Thoracic aorta (tissue), 2 donors: ENCODE measurements around the gene CRYBG2. TPM values are rescaled to one million over a fixed set of nuclear protein-coding genes. Genes with fewer than 3 reads are reported as not detected.

ENCODE experiments used
- ATAC-seq: fragments of 150-250 bp; one replicate; pipeline ENCODE4 v1.8.0; 2017; ENCODE audit warnings: low read depth; ENCODE audit not compliant: insufficient number of reproducible peaks, low FRiP score
- DNase-seq: peaks from one replicate; pipeline ENCODE4 v3.0.0-alpha.2; 2020; ENCODE audit warnings: low spot score
- H3K27ac ChIP-seq, 2 donors: fragments of 200-600 bp; sonication (generic); 1 replicate in 1 of 2; 2 replicates in 1 of 2; pipeline ENCODE4 v1.5.1; 2016; ENCODE audit warnings: mild to moderate bottlenecking in 2 of 2, moderate library complexity in 2 of 2
- H3K27me3 ChIP-seq: fragments of 200-600 bp; sonication (generic); replicated peaks from 2 replicates; pipeline ENCODE4 v1.6.0; 2016; ENCODE audit warnings: mild to moderate bottlenecking; ENCODE audit not compliant: insufficient read depth
- H3K36me3 ChIP-seq: fragments of 200-600 bp; sonication (generic); one replicate; pipeline ENCODE4 v1.5.1; 2016
- H3K4me1 ChIP-seq, 2 donors: fragments of 200-600 bp; sonication (generic); 1 replicate in 1 of 2; 2 replicates in 1 of 2; pipeline versions ENCODE4 v1.5.1 to v1.6.0; 2016; ENCODE audit warnings: low read depth in 2 of 2, mild to moderate bottlenecking in 1 of 2; ENCODE audit not compliant: control insufficient read depth in 1 of 2
- H3K4me3 ChIP-seq: fragments of 200-600 bp; sonication (generic); 2 replicates; pipeline ENCODE4 v1.5.1; 2016; ENCODE audit warnings: mild to moderate bottlenecking
- H3K9me3 ChIP-seq: fragments of 200-600 bp; sonication (generic); 2 replicates; pipeline ENCODE4 v1.5.1; 2016
- CTCF ChIP-seq: fragments of 200-600 bp; sonication (generic); IDR thresholded peaks from one replicate; pipeline ENCODE4 v1.5.1; 2019; ENCODE audit warnings: antibody characterized with exemption
- total RNA-seq, 2 donors: library from RNA; depleted of rRNA; stranded (reverse); fragments of >200 nt; gene quantifications; one replicate each; pipeline versions ENCODE4 v1.1.0 to v1.2.3, GENCODE V29; 2016

CRYBG2 gene
- total RNA-seq, 2 donors from 2014 or later, result not detected

- Histone ChIP-seq H3K4me1 (no peaks in the 10 kb centered on the region), H3K4me3 (no peak overlapping the region), H3K36me3 (no peaks in the 10 kb centered on the region), H3K27me3 (peaks cover 3% of the 10 kb centered on the region), H3K27ac (no peak overlapping the region), H3K9me3 (no peaks in the 10 kb centered on the region)
- ATAC-seq (no peak), DNase-seq (no peak)
- no peak for TF ChIP-seq CTCF
Observed at GRCh38 chr1:26368006-26368405, 14.1 kb upstream of the CRYBG2 start.

GRCh38 chr1:26367441-26367840 is 13.5 kb upstream of the CRYBG2 start:
- DNase-seq (no peak), ATAC-seq (no peak)
- no peaks in the 10 kb centered on the region for H3K9me3 ChIP-seq
- H3K4me1 ChIP-seq, result no peaks in the 10 kb centered on the region
- no peaks in the 10 kb centered on the region for H3K36me3 ChIP-seq
- no peak overlapping the region for H3K27ac ChIP-seq
- no peak overlapping the region for H3K4me3 ChIP-seq
- peaks cover 3% of the 10 kb centered on the region for H3K27me3 ChIP-seq
- no peak for TF ChIP-seq CTCF

- no peak for TF ChIP-seq CTCF
- Histone ChIP-seq H3K4me1 (peaks cover 0 to 8% of the 10 kb centered on the region in 2 donors), H3K36me3 (no peaks in the 10 kb centered on the region), H3K9me3 (no peaks in the 10 kb centered on the region), H3K4me3 (no peak overlapping the region), H3K27me3 (peaks cover 19% of the 10 kb centered on the region), H3K27ac (no peak overlapping the region)
- DNase-seq (no peak), ATAC-seq (no peak)
Observed at GRCh38 chr1:26364956-26365355, 11.0 kb upstream of the CRYBG2 start.

GRCh38 chr1:26363549-26364448 is 9.9 kb upstream of the CRYBG2 start:
- TF ChIP-seq CTCF, result peak; percentile 74
- peaks cover 17% of the 10 kb centered on the region for H3K27me3 ChIP-seq
- no peaks in the 10 kb centered on the region for H3K36me3 ChIP-seq
- no peak overlapping the region for H3K27ac ChIP-seq
- H3K4me3 ChIP-seq, result no peak overlapping the region
- peaks cover 0 to 8% of the 10 kb centered on the region in 2 donors for H3K4me1 ChIP-seq
- H3K9me3 ChIP-seq, result no peaks in the 10 kb centered on the region
- ATAC-seq, result no peak
- peak; percentile 19 for DNase-seq

- H3K4me3 ChIP-seq, result no peak overlapping the region
- DNase-seq (no peak), ATAC-seq (no peak)
- H3K27me3 ChIP-seq, result peaks cover 17% of the 10 kb centered on the region
- no peak overlapping the region for H3K27ac ChIP-seq
- no peaks in the 10 kb centered on the region for H3K9me3 ChIP-seq
- no peak for TF ChIP-seq CTCF
- peaks cover 0 to 8% of the 10 kb centered on the region in 2 donors for H3K4me1 ChIP-seq
- no peaks in the 10 kb centered on the region for H3K36me3 ChIP-seq
Observed at GRCh38 chr1:26362331-26362730, 8.4 kb upstream of the CRYBG2 start.
